Right lobe of liver (tissue), 6 donors: ENCODE data around the gene KCND2. TPM values are rescaled to one million over a fixed set of nuclear protein-coding genes. Genes with fewer than 3 reads are reported as not detected.

Experiments
- ATAC-seq, 4 donors: fragments of 200-7000 bp; cut with Tn5 transposase; one replicate each; pipeline ENCODE4 v1.9.1; 2020; ENCODE audit warnings: mild to moderate bottlenecking in 4 of 4, moderate library complexity in 4 of 4
- DNase-seq, 3 donors: peaks; one replicate each; pipeline ENCODE4 v3.0.0-alpha.2; 2020
- H3K27ac ChIP-seq, 3 donors: fragments of 200-600 bp; one replicate each; pipeline ENCODE4 v1.8.0; 2022
- H3K27me3 ChIP-seq, 2 donors: fragments of 200-600 bp; one replicate each; pipeline ENCODE4 v1.8.0; 2022
- H3K36me3 ChIP-seq, 4 donors: fragments of 200-600 bp; sonication (generic) in 1 of 4; one replicate each; pipeline versions ENCODE4 v1.5.1 to v1.8.0; 2017 to 2022; ENCODE audit warnings: control low read depth in 1 of 4
- H3K4me1 ChIP-seq, 4 donors: fragments of 200-600 bp; sonication (generic) in 1 of 4; one replicate each; pipeline versions ENCODE4 v1.5.1 to v1.8.0; 2017 to 2022; ENCODE audit warnings: control low read depth in 1 of 4
- H3K4me3 ChIP-seq, 3 donors: fragments of 200-600 bp; one replicate each; pipeline ENCODE4 v1.8.0; 2022
- H3K9me3 ChIP-seq, 4 donors: fragments of 200-600 bp; sonication (generic) in 1 of 4; one replicate each; pipeline versions ENCODE4 v1.5.1 to v1.8.0; 2017 to 2022; ENCODE audit warnings: control low read depth in 1 of 4
- POLR2A ChIP-seq: fragments of 450-650 bp; IDR thresholded peaks from one replicate; pipeline ENCODE4 v1.6.1; 2017; ENCODE audit warnings: antibody characterized with exemption, mild to moderate bottlenecking
- WGBS: methylation state at CpG from one replicate; pipeline ENCODE4 v1.1.6; 2018; ENCODE audit warnings: low coverage, low lambda C conversion rate; ENCODE audit not compliant: insufficient coverage; ENCODE audit errors: missing lambda C conversion rate; 5-methylcytosine and 5-hydroxymethylcytosine counted together
- intact Hi-C, 2 donors: fragments of 100-400 bp; cut with DNase I; formaldehyde crosslinking; loops; one replicate each; pipeline versions ENCODE4 v1.11.2 to v1.14.1; 2022
- total RNA-seq, 6 experiments: library from RNA; depleted of rRNA in 2 of 6; stranded (reverse); fragments of >200 nt in 2 of 6; fragmentation: NEBNext Ultra II Directional in 3 of 6; extraction: Animal tissue kit (Norgen Biotek cat#: 25700) in 3 of 6; gene quantifications; one replicate each; pipeline versions ENCODE4 v1.1.0 to v1.2.4, GENCODE V29; 2016 to 2023
- TF ChIP-seq, protein P1 (sequence below), 4 donors: fragments of 200-600 bp in 3 of 4; fragments of 450-650 bp in 1 of 4; IDR thresholded peaks; one replicate each; pipeline versions ENCODE4 v1.5.1 to v1.8.0; 2016 to 2022; ENCODE audit warnings: antibody characterized with exemption in 4 of 4, mild to moderate bottlenecking in 2 of 4
- donor health status: DM: no; HTN: yes; CAD: no.
- donor health status: DM: no; HTN: no; CAD: no.
- donor health status: DM: no; HTN: no; CAD: no.
- donor health status: DM: no; HTN: yes; CAD: no.
- donor health status: DM: no; HTN: yes; CAD: no.

KCND2 gene
- total RNA-seq, 6 experiments from 2014 or later, result 0.04 to 0.49 TPM; not detected in 4

DNA sequence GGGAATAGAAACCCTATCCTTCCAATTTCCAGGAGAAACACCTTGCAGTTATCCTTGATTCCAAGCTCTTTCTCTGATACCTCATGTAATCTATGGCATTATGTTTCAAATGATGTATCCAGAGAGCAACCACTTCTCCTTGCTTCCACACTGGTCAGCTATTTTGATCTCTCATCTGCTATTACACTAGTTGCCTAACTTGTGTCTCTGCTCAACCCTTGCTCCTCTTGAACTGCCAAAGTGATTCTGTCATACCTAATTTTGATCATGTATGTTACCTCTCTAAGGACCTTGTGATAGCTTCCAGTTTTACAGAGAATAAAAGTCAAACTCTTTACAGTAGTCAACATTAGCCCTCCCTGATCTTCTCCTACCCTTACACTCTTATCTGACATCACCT lies 90.4 kb downstream of the KCND2 start:
- ATAC-seq (no peak), DNase-seq (no peak)
- no peak overlapping the region for H3K27ac ChIP-seq
- no peaks in the 10 kb centered on the region for H3K36me3 ChIP-seq
- intact Hi-C loops, result no loop called here
- TF ChIP-seq POLR2A, result no peak
- TF ChIP-seq, protein P1, sequence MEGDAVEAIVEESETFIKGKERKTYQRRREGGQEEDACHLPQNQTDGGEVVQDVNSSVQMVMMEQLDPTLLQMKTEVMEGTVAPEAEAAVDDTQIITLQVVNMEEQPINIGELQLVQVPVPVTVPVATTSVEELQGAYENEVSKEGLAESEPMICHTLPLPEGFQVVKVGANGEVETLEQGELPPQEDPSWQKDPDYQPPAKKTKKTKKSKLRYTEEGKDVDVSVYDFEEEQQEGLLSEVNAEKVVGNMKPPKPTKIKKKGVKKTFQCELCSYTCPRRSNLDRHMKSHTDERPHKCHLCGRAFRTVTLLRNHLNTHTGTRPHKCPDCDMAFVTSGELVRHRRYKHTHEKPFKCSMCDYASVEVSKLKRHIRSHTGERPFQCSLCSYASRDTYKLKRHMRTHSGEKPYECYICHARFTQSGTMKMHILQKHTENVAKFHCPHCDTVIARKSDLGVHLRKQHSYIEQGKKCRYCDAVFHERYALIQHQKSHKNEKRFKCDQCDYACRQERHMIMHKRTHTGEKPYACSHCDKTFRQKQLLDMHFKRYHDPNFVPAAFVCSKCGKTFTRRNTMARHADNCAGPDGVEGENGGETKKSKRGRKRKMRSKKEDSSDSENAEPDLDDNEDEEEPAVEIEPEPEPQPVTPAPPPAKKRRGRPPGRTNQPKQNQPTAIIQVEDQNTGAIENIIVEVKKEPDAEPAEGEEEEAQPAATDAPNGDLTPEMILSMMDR (IDR thresholded peaks at IDR 0.05), result no peak
- no peaks in the 10 kb centered on the region for H3K4me1 ChIP-seq
- H3K9me3 ChIP-seq, result no peaks in the 10 kb centered on the region
- H3K4me3 ChIP-seq, result no peak overlapping the region
- H3K27me3 ChIP-seq, result no peaks in the 10 kb centered on the region

DNA sequence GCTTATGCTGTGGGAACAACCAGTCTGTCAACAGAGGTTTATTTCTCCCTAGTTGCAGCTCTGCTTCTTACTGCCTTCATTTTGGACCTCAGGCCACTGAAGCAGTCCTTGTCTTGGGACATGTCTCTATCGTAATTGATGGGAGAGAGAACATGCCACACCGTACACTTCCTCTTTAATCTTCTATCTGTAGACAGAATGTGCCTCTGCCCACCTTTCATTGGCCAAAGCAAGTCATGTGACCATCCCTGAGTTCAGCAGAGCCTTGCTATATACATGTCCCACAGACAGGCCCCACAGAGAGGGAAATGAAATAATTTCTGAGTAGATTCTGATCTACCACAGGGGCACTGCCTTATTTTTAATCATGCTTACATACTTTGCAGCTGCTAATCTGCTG lies 98.0 kb downstream of the KCND2 start:
- H3K4me3 ChIP-seq, result no peak overlapping the region
- WGBS, result 45% methylated on average over 2 of the region's 2 CpGs
- TF ChIP-seq POLR2A, result no peak
- no peak overlapping the region for H3K27ac ChIP-seq
- H3K36me3 ChIP-seq, result no peaks in the 10 kb centered on the region
- DNase-seq (no peak), ATAC-seq (no peak)
- no peaks in the 10 kb centered on the region for H3K27me3 ChIP-seq
- intact Hi-C loops, result no loop called here
- no peaks in the 10 kb centered on the region for H3K4me1 ChIP-seq
- no peaks in the 10 kb centered on the region for H3K9me3 ChIP-seq

- DNase-seq, result no peak
- no peak for ATAC-seq
- Histone ChIP-seq H3K9me3 (no peaks in the 10 kb centered on the region), H3K27ac (no peak overlapping the region), H3K36me3 (no peaks in the 10 kb centered on the region), H3K4me3 (no peak overlapping the region), H3K27me3 (no peaks in the 10 kb centered on the region), H3K4me1 (no peaks in the 10 kb centered on the region)
- intact Hi-C loops, result no loop called here
- no peak for TF ChIP-seq POLR2A
- TF ChIP-seq, protein P1 (IDR thresholded peaks at IDR 0.05), result no peak
Observed at GRCh38 chr7:120373174-120373573, 100.2 kb downstream of the KCND2 start.

- intact Hi-C loops, result no loop called here
- TF ChIP-seq, protein P1 (IDR thresholded peaks at IDR 0.05), result no peak
- TF ChIP-seq POLR2A, result no peak
- Histone ChIP-seq H3K27ac (no peak overlapping the region), H3K4me1 (no peaks in the 10 kb centered on the region), H3K27me3 (no peaks in the 10 kb centered on the region), H3K9me3 (no peaks in the 10 kb centered on the region), H3K36me3 (no peaks in the 10 kb centered on the region), H3K4me3 (no peak overlapping the region)
- no peak for DNase-seq
- no peak for ATAC-seq
Observed at GRCh38 chr7:120394595-120394994, 121.6 kb downstream of the KCND2 start.

DNA sequence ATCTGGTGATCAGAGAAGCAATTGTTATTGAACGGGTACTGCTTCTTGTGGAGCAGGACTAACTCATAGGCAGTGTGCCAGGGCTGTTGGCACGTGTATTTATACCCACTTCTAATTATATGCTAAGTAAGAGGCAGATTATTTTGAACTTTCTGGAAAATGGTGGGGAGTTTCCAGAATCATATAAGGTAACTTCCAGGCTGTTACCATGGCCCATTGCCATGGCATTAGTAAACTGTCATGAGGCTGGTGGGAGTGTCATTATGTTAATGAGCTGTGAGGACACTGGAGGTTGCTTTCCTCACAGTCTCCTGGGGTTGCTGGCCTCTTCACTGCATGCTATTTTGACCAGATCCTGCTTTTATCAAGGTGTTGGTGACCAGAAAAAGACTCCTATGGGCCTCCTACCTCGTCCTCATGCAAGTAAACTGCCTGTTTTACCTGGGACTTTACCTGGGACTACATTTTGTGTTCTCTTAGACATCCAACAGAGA lies 122.6 kb downstream of the KCND2 start:
- no peaks in the 10 kb centered on the region for H3K36me3 ChIP-seq
- TF ChIP-seq, protein P1 (IDR thresholded peaks at IDR 0.05), result no peak
- no peak for TF ChIP-seq POLR2A
- ATAC-seq (no peak), DNase-seq (no peak)
- WGBS, result 47% methylated on average over 3 of the region's 3 CpGs
- H3K4me3 ChIP-seq, result no peak overlapping the region
- no peaks in the 10 kb centered on the region for H3K27me3 ChIP-seq
- no peaks in the 10 kb centered on the region for H3K9me3 ChIP-seq
- intact Hi-C loops, result no loop called here
- H3K27ac ChIP-seq, result no peak overlapping the region
- H3K4me1 ChIP-seq, result no peaks in the 10 kb centered on the region
